SK-MEL-5 (cell line): ENCODE data around the gene MAP1A. TPM values are rescaled to one million over a fixed set of nuclear protein-coding genes. Genes with fewer than 3 reads are reported as not detected.
"Not testable (repeated sequence)": the region's sequence is repeated elsewhere in the genome, so short reads cannot be mapped to it uniquely, and the experiment has no call there.

ENCODE experiments used
- DNase-seq: peaks from one replicate; pipeline ENCODE4 v3.0.0-alpha.2; 2016; ENCODE audit warnings: low read depth, low spot score
- in situ Hi-C: cut with HindIII; loops from 2 replicates; pipeline ENCODE4 v1.10.0; 2016; ENCODE audit warnings: low sequenced_read_pairs, high pct_unique_total_duplicates, low pct_unique_long_range_greater_than_20kb
- total RNA-seq: library from RNA; depleted of rRNA; stranded (reverse); fragments of >200 nt; shearing (Covaris generic); gene quantifications from 2 replicates; pipeline ENCODE4 v1.2.3, GENCODE V29; 2014; rRNA removed

Gene MAP1A
- total RNA-seq, 1 experiment from 2014 or later: 0.87 TPM

- no peak for DNase-seq
- in situ Hi-C loops: no loop called here
These were observed 35.6 kb downstream of the MAP1A start for GRCh38 chr15:43552986-43553385.

- DNase-seq, in situ Hi-C loops: not testable (repeated sequence)
These were observed 45.3 kb downstream of the MAP1A start for GRCh38 chr15:43562753-43563152.

- in situ Hi-C loops, DNase-seq: not testable (repeated sequence)
These were observed 46.4 kb downstream of the MAP1A start for GRCh38 chr15:43563793-43564192.

GRCh38 chr15:43566615-43567014 is 49.2 kb downstream of the MAP1A start:
- in situ Hi-C loops: not testable (repeated sequence)

GRCh38 chr15:43574607-43575006 is 57.2 kb downstream of the MAP1A start:
- in situ Hi-C loops, DNase-seq: not testable (repeated sequence)

More at GRCh38 chr15:43566615-43567014, 49.2 kb downstream of the MAP1A start:
- not testable (repeated sequence) for DNase-seq

Other genes with a start within 250 kb of the MAP1A start
- gene TGM7, start 215.4 kb upstream of the MAP1A start, total RNA-seq: not detected in 2 replicates
- 16.0 and 16.3 TPM in 2 replicates for gene LCMT2, start 187.0 kb upstream of the MAP1A start, total RNA-seq
- 21.0 and 23.1 TPM in 2 replicates for gene ZSCAN29, start 146.6 kb upstream of the MAP1A start, total RNA-seq
- 7.9 and 9.2 TPM in 2 replicates for gene TUBGCP4, start 146.5 kb upstream of the MAP1A start, total RNA-seq
- gene TP53BP1, start 24.5 kb upstream of the MAP1A start, total RNA-seq: 25.9 and 30.7 TPM in 2 replicates
- 13.7 and 14.8 TPM in 2 replicates for gene PPIP5K1, start 72.6 kb downstream of the MAP1A start, total RNA-seq
- 55.2 and 55.6 TPM in 2 replicates for gene CKMT1B, start 76.4 kb downstream of the MAP1A start, total RNA-seq
- 0.08 and 0.27 TPM in 2 replicates for gene STRC, start 101.2 kb downstream of the MAP1A start, total RNA-seq
- gene CATSPER2, start 131.2 kb downstream of the MAP1A start, total RNA-seq: 0.50 and 0.53 TPM in 2 replicates
- 18.5 and 25.8 TPM in 2 replicates for gene CKMT1A, start 176.3 kb downstream of the MAP1A start, total RNA-seq
- gene PDIA3, start 228.8 kb downstream of the MAP1A start, total RNA-seq: 431 and 498 TPM in 2 replicates